Urothelium cell line (cell line): ENCODE measurements around the gene TUBB2B.

Experiments
- DNase-seq: peaks from one replicate; pipeline ENCODE4 v3.0.0; 2011; ENCODE audit warnings: low spot score, mixed read lengths
- FAIRE-seq: peaks from 2 replicates; lab custom pipeline; 2011; peaks lifted over from hg19 to GRCh38; lab: Jason Lieb, UNC

The TUBB2B gene

GRCh38 chr6:3227363-3228045, at the start of gene TUBB2B:
Gene TUBB2B (minus strand): TSS chr6:3227653. CDS start chr6:3227543, 110 bp downstream.
- peak; percentile 73 for DNase-seq
- FAIRE-seq = peak; percentile 42

GRCh38 chr6:3277251-3277650, 49.8 kb upstream of the TUBB2B start:
- no peak for FAIRE-seq

GRCh38 chr6:3276174-3277167, 49.0 kb upstream of the TUBB2B start:
- DNase-seq (no peak), FAIRE-seq (no peak)

More at GRCh38 chr6:3277251-3277650, 49.8 kb upstream of the TUBB2B start:
- no peak for DNase-seq

- DNase-seq (no peak), FAIRE-seq (no peak)
Measured at GRCh38 chr6:3273707-3274521, 46.5 kb upstream of the TUBB2B start.

GRCh38 chr6:3272911-3273547, 45.6 kb upstream of the TUBB2B start:
- no peak for DNase-seq
- no peak for FAIRE-seq

- DNase-seq (no peak), FAIRE-seq (no peak)
Measured at GRCh38 chr6:3271756-3272155, 44.3 kb upstream of the TUBB2B start.

- DNase-seq = no peak
- no peak for FAIRE-seq
Measured at GRCh38 chr6:3270258-3270657, 42.8 kb upstream of the TUBB2B start.

GRCh38 chr6:3269281-3269975, 42.0 kb upstream of the TUBB2B start:
- no peak for FAIRE-seq
- no peak for DNase-seq

GRCh38 chr6:3268680-3269079, 41.2 kb upstream of the TUBB2B start:
- FAIRE-seq = no peak
- no peak for DNase-seq

- DNase-seq (no peak), FAIRE-seq (no peak)
Measured at GRCh38 chr6:3267162-3267561, 39.7 kb upstream of the TUBB2B start.

- DNase-seq (no peak), FAIRE-seq (no peak)
Measured at GRCh38 chr6:3266170-3266569, 38.7 kb upstream of the TUBB2B start.

GRCh38 chr6:3265671-3266070, 38.2 kb upstream of the TUBB2B start:
- FAIRE-seq (no peak), DNase-seq (no peak)

- FAIRE-seq (no peak), DNase-seq (no peak)
Measured at GRCh38 chr6:3264356-3264755, 36.9 kb upstream of the TUBB2B start.

- DNase-seq = no peak
- FAIRE-seq = no peak
Measured at GRCh38 chr6:3263096-3263495, 35.6 kb upstream of the TUBB2B start.

GRCh38 chr6:3261921-3262320, 34.5 kb upstream of the TUBB2B start:
- FAIRE-seq (no peak), DNase-seq (no peak)

GRCh38 chr6:3261518-3261820, 34.0 kb upstream of the TUBB2B start:
- FAIRE-seq (no peak), DNase-seq (no peak)

GRCh38 chr6:3260772-3261517, 33.5 kb upstream of the TUBB2B start:
- DNase-seq = no peak
- FAIRE-seq = no peak

GRCh38 chr6:3260296-3260695, 32.8 kb upstream of the TUBB2B start:
- no peak for FAIRE-seq

GRCh38 chr6:3259491-3259958, 32.1 kb upstream of the TUBB2B start:
- DNase-seq = peak; percentile 54
- FAIRE-seq = no peak

More at GRCh38 chr6:3260296-3260695, 32.8 kb upstream of the TUBB2B start:
- DNase-seq = no peak
